Kidney epithelial cell (primary cell): ENCODE measurements around the gene VASP. TPM values are rescaled to one million over a fixed set of nuclear protein-coding genes. Genes with fewer than 3 reads are reported as not detected.

Experiments
- DNase-seq: peaks from one replicate; pipeline ENCODE4 v3.0.0-alpha.2; 2010; ENCODE audit warnings: low read depth
- H3K27me3 ChIP-seq: 2 replicates; pipeline ENCODE4 v1.6.0; 2011; ENCODE audit warnings: low read length; ENCODE audit not compliant: control insufficient read depth, insufficient read depth
- H3K36me3 ChIP-seq: 2 replicates; pipeline ENCODE4 v1.5.1; 2011; ENCODE audit warnings: low read length; ENCODE audit not compliant: control insufficient read depth, insufficient read depth
- H3K4me3 ChIP-seq: 2 replicates; pipeline ENCODE4 v1.5.1; 2011; ENCODE audit warnings: low read depth, mild to moderate bottlenecking, control low read depth, low read length
- CTCF ChIP-seq: IDR thresholded peaks from 2 replicates; pipeline ENCODE4 v1.5.1; 2011; ENCODE audit warnings: mild to moderate bottlenecking, moderate library complexity, low read length, control low read depth, inconsistent platforms; ENCODE audit not compliant: insufficient read depth, poor library complexity, severe bottlenecking
- total RNA-seq: library from RNA; depleted of rRNA; stranded (reverse); fragments of >200 nt; gene quantifications from 2 replicates; pipeline ENCODE4 v1.2.3, GENCODE V29; 2015

The VASP gene
- total RNA-seq, 1 donor from 2014 or later = 228 TPM

DNA sequence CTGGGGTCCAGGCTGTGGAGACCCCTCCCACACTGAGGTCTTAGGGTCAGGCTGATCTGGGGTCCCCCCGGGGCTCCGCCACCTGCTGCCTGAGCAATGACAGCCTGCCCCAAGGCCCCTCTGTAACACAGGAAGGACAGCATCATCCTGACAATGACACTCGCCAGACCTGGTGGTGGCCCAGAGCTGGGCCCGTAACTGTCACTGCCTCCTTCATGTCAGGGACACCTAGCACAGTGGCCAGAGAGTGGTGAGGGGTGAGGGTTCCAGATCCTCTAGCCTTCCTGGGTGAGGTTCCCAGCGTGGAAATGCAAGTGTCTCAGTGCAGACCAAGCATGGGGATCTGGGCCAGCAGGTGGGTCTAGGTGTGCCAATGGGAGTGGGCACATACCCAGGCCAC lies 49.6 kb downstream of the VASP start:
- Histone ChIP-seq H3K4me3 (no peak overlapping the region), H3K27me3 (no peaks in the 10 kb centered on the region), H3K36me3 (no peaks in the 10 kb centered on the region)
- no peak for DNase-seq
- TF ChIP-seq CTCF = no peak

- Histone ChIP-seq H3K27me3 (no peaks in the 10 kb centered on the region), H3K36me3 (no peaks in the 10 kb centered on the region), H3K4me3 (no peak overlapping the region)
- peak; percentile 71 for TF ChIP-seq CTCF
- DNase-seq = no peak
Observed at GRCh38 chr19:45558399-45558878, 51.2 kb downstream of the VASP start.

- TF ChIP-seq CTCF = no peak
- no peaks in the 10 kb centered on the region for H3K27me3 ChIP-seq
- DNase-seq = no peak
- H3K36me3 ChIP-seq = no peaks in the 10 kb centered on the region
- H3K4me3 ChIP-seq = no peak overlapping the region
Observed at GRCh38 chr19:45560038-45560437, 52.8 kb downstream of the VASP start.

GRCh38 chr19:45560686-45561085 lies 53.4 kb downstream of the VASP start:
- DNase-seq = no peak
- Histone ChIP-seq H3K27me3 (no peaks in the 10 kb centered on the region), H3K36me3 (no peaks in the 10 kb centered on the region), H3K4me3 (no peak overlapping the region)
- TF ChIP-seq CTCF = no peak

DNA sequence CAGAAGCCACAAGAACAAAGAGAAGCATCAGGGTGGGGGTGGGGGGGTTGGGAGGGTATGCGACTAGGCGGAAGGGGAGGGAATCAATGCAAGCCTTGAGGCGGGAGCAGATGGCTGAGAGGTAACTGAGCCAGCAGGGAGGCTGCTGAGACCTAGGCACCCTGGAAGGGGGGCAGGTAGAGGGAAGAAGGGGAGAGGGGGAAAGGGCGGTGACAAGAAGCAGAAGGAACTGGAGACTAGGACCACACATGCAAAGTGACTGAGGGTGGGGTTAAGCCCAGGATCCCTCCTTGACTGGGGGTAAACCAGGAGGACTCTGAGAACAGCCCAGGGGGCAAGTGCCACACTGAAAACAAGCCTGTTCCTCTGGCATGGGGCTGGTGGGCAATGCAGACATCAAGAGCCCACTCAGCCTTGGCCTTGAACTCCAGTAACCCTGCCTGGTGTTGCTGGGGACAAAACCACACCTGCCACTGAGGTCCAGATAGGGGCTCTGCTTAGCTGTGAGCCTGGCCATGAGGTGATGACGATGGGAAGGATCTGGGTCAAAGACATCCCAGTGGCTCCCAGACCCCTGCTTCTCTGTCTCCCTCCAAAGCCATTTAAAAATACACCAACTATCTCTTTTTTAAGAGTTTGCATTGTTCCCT lies 57.0 kb downstream of the VASP start:
- no peaks in the 10 kb centered on the region for H3K27me3 ChIP-seq
- TF ChIP-seq CTCF = no peak
- DNase-seq = no peak

DNA sequence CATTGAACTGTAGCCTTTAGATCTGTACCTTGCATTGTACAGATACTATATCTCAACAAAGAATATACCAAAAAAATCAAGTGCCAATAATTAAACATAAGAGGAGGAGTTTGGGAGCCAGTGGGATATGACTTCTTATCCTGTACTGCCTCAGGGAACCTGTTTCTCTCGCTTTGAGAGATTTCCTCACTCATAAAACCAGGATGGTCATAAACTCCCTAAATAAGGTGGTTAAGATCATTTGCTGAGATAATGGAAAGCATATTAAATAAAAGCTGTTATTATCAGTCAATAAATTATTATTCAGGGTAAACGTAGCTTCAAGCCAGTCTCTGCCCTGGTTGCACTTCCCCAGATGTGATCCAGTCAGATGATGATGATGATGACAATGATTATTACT lies 60.3 kb downstream of the VASP start:
- H3K4me3 ChIP-seq = no peak overlapping the region
- H3K36me3 ChIP-seq = no peaks in the 10 kb centered on the region
- H3K27me3 ChIP-seq = no peaks in the 10 kb centered on the region
- DNase-seq = no peak
- no peak for TF ChIP-seq CTCF

More for the DNA sequence above, 57.0 kb downstream of the VASP start:
- Histone ChIP-seq H3K4me3 (no peak overlapping the region), H3K36me3 (no peaks in the 10 kb centered on the region)
